Activated CD4-positive, alpha-beta memory T cell treated with anti-CD3 and anti-CD28 coated beads for 36 hours (primary cell): ENCODE results near the gene NVL. TPM values are rescaled to one million over a fixed set of nuclear protein-coding genes. Genes with fewer than 3 reads are reported as not detected.
A peak's percentile ranks its signal among the peaks of the same experiment; 100 is the strongest.
"Not testable (repeated sequence)": the region's sequence is repeated elsewhere in the genome, so short reads cannot be mapped to it uniquely, and the experiment has no call there.

Source experiments
- CTCF ChIA-PET: fragments of 350-600 bp; sonication (Branson Sonifier 250); formaldehyde crosslinking; loops from one replicate; lab custom pipeline; 2021; ENCODE audit warnings: antibody characterized with exemption, inconsistent platforms; lab: Charles Lee
- POLR2A ChIA-PET: fragments of 350-600 bp; sonication (Branson Sonifier 250); formaldehyde crosslinking; loops from one replicate; lab custom pipeline; 2021; ENCODE audit warnings: antibody characterized with exemption; lab: Charles Lee
- DNase-seq: peaks from one replicate; pipeline ENCODE4 v3.0.0-alpha.2; 2020
- H3K27ac Mint-ChIP-seq: one replicate; pipeline ENCODE4 v1.8.0; 2021; ENCODE audit warnings: mixed read lengths
- H3K27me3 Mint-ChIP-seq: one replicate; pipeline ENCODE4 v1.8.0; 2021; ENCODE audit warnings: mixed read lengths
- H3K36me3 Mint-ChIP-seq: one replicate; pipeline ENCODE4 v1.8.0; 2021; ENCODE audit warnings: mixed read lengths
- H3K4me1 Mint-ChIP-seq: one replicate; pipeline ENCODE4 v1.8.0; 2021; ENCODE audit warnings: low read depth, mixed read lengths
- H3K4me3 Mint-ChIP-seq: one replicate; pipeline ENCODE4 v1.8.0; 2021; ENCODE audit warnings: mild to moderate bottlenecking, mixed read lengths
- H3K9me3 Mint-ChIP-seq: one replicate; pipeline ENCODE4 v1.8.0; 2021; ENCODE audit warnings: mixed read lengths
- intact Hi-C: fragments of 100-400 bp; cut with micrococcal nuclease; formaldehyde crosslinking; loops from one replicate; pipeline ENCODE4 v1.15.1; 2023
- total RNA-seq, 2 experiments: library from RNA; stranded (reverse); gene quantifications; one replicate each; pipeline ENCODE4 v1.2.3, GENCODE V29; 2021

Gene NVL
- total RNA-seq, 2 experiments from 2014 or later, result 32.5 to 38.0 TPM

GRCh38 chr1:224333939-224334786 lies 4.2 kb upstream of the NVL start:
- H3K27ac Mint-ChIP-seq, result peak overlapping the region; percentile 77
- H3K9me3 Mint-ChIP-seq, result no peaks in the 10 kb centered on the region
- ChIA-PET POLR2A (interaction anchor here (0.5 to 1.5 kb wide), 3 partner anchors 33 to 142 kb away, joined by 3 to 5 read pairs (median 4); no protein-coding TSS in a partner anchor), CTCF (interaction anchor here (0.6 to 4.1 kb wide), 19 partner anchors 10 to 1700 kb away, joined by 3 to 22 read pairs (median 3); partner anchors contain the start of genes CNIH4, DEGS1 and FBXO28)
- no peaks in the 10 kb centered on the region for H3K36me3 Mint-ChIP-seq
- no peak for DNase-seq
- H3K4me3 Mint-ChIP-seq, result peak overlapping the region; percentile 0
- H3K4me1 Mint-ChIP-seq, result peaks cover 26% of the 10 kb centered on the region
- no peaks in the 10 kb centered on the region for H3K27me3 Mint-ChIP-seq
- intact Hi-C loops, result loop anchor here (1.0 to 10.0 kb wide), 8 partner anchors 51 to 633 kb away; partner anchors contain the start of genes DEGS1 and TP53BP2

GRCh38 chr1:224333309-224333926 lies 3.4 kb upstream of the NVL start:
- intact Hi-C loops, result loop anchor here (1.0 to 10.0 kb wide), 8 partner anchors 51 to 633 kb away; partner anchors contain the start of genes DEGS1 and TP53BP2
- DNase-seq, result no peak
- ChIA-PET POLR2A (interaction anchor here (0.7 to 1.5 kb wide), 3 partner anchors 99 to 220 kb away, joined by 3 to 4 read pairs (median 3); partner anchors contain the start of gene FBXO28), CTCF (interaction anchor here (0.7 to 4.1 kb wide), 17 partner anchors 13 to 218 kb away, joined by 3 to 22 read pairs (median 4); partner anchors contain the start of genes CNIH4, DEGS1 and FBXO28)
- H3K4me1 Mint-ChIP-seq, result peaks cover 31% of the 10 kb centered on the region
- no peaks in the 10 kb centered on the region for H3K27me3 Mint-ChIP-seq
- H3K4me3 Mint-ChIP-seq, result peak overlapping the region; percentile 0
- no peaks in the 10 kb centered on the region for H3K9me3 Mint-ChIP-seq
- no peaks in the 10 kb centered on the region for H3K36me3 Mint-ChIP-seq
- H3K27ac Mint-ChIP-seq, result peak overlapping the region; percentile 77

- Mint-ChIP-seq H3K4me3 (no peak overlapping the region), H3K4me1 (peaks cover 42% of the 10 kb centered on the region), H3K36me3 (no peaks in the 10 kb centered on the region), H3K27ac (no peak overlapping the region), H3K9me3 (no peaks in the 10 kb centered on the region), H3K27me3 (no peaks in the 10 kb centered on the region)
- ChIA-PET CTCF (interaction anchor here (4.1 kb wide), 1 partner anchor 217 kb away, joined by 22 read pairs; the partner anchor contains the start of gene FBXO28), POLR2A (no interaction called here)
- no peak for DNase-seq
- intact Hi-C loops, result loop anchor here (2.0 to 10.0 kb wide), 7 partner anchors 53 to 631 kb away; partner anchors contain the start of genes DEGS1 and TP53BP2
These were observed 1.9 kb upstream of the NVL start for GRCh38 chr1:224331824-224332223.

GRCh38 chr1:224331326-224331725 lies 1.4 kb upstream of the NVL start:
- CTCF ChIA-PET, result interaction anchor here (4.1 kb wide), 1 partner anchor 216 kb away, joined by 22 read pairs; the partner anchor contains the start of gene FBXO28
- no peaks in the 10 kb centered on the region for H3K36me3 Mint-ChIP-seq
- intact Hi-C loops, result loop anchor here (5.0 to 10.0 kb wide), 4 partner anchors 53 to 484 kb away; partner anchors contain the start of gene TP53BP2
- POLR2A ChIA-PET, result no interaction called here
- H3K4me3 Mint-ChIP-seq, result no peak overlapping the region
- H3K9me3 Mint-ChIP-seq, result no peaks in the 10 kb centered on the region
- no peak overlapping the region for H3K27ac Mint-ChIP-seq
- H3K27me3 Mint-ChIP-seq, result no peaks in the 10 kb centered on the region
- peaks cover 42% of the 10 kb centered on the region for H3K4me1 Mint-ChIP-seq
- no peak for DNase-seq

- no peak for DNase-seq
- H3K4me3 Mint-ChIP-seq, result peak overlapping the region; percentile 94
- H3K4me1 Mint-ChIP-seq, result peaks cover 41% of the 10 kb centered on the region
- intact Hi-C loops, result no loop called here
- ChIA-PET POLR2A (interaction anchor here (0.6 to 1.0 kb wide), 4 partner anchors 22 to 161 kb away, joined by 3 to 6 read pairs (median 4); no protein-coding TSS in a partner anchor), CTCF (interaction anchor here (0.6 to 2.1 kb wide), 6 partner anchors 9 to 213 kb away, joined by 3 to 14 read pairs (median 4); no protein-coding TSS in a partner anchor)
- H3K9me3 Mint-ChIP-seq, result no peaks in the 10 kb centered on the region
- H3K27me3 Mint-ChIP-seq, result no peaks in the 10 kb centered on the region
- H3K36me3 Mint-ChIP-seq, result peaks cover 4% of the 10 kb centered on the region
- H3K27ac Mint-ChIP-seq, result peak overlapping the region; percentile 97
These were observed 509 bp downstream of the NVL start for GRCh38 chr1:224329484-224329841.

GRCh38 chr1:224328644-224329043 lies 1.3 kb downstream of the NVL start:
- peaks cover 33% of the 10 kb centered on the region for H3K4me1 Mint-ChIP-seq
- POLR2A ChIA-PET, result no interaction called here
- H3K36me3 Mint-ChIP-seq, result peaks cover 4% of the 10 kb centered on the region
- H3K4me3 Mint-ChIP-seq, result peak overlapping the region; percentile 49
- CTCF ChIA-PET, result interaction anchor here (2.1 kb wide), 1 partner anchor 212 kb away, joined by 14 read pairs; no protein-coding TSS in a partner anchor
- H3K27ac Mint-ChIP-seq, result no peak overlapping the region
- intact Hi-C loops, result no loop called here
- DNase-seq, result no peak
- no peaks in the 10 kb centered on the region for H3K27me3 Mint-ChIP-seq
- H3K9me3 Mint-ChIP-seq, result no peaks in the 10 kb centered on the region

- Mint-ChIP-seq H3K4me3 (no peak overlapping the region), H3K36me3 (peaks cover 8% of the 10 kb centered on the region), H3K9me3 (no peaks in the 10 kb centered on the region), H3K4me1 (peaks cover 40% of the 10 kb centered on the region), H3K27me3 (no peaks in the 10 kb centered on the region), H3K27ac (no peak overlapping the region)
- intact Hi-C loops, result no loop called here
- DNase-seq, result no peak
- CTCF ChIA-PET, result no interaction called here
- POLR2A ChIA-PET, result no interaction called here
These were observed 4.0 kb downstream of the NVL start for GRCh38 chr1:224325959-224326358.

GRCh38 chr1:224321706-224322105 lies 8.3 kb downstream of the NVL start:
- intact Hi-C loops, result no loop called here
- H3K36me3 Mint-ChIP-seq, result peaks cover 8% of the 10 kb centered on the region
- no peak for DNase-seq
- H3K27me3 Mint-ChIP-seq, result no peaks in the 10 kb centered on the region
- H3K4me1 Mint-ChIP-seq, result peaks cover 24% of the 10 kb centered on the region
- H3K4me3 Mint-ChIP-seq, result no peak overlapping the region
- ChIA-PET POLR2A (no interaction called here), CTCF (no interaction called here)
- H3K27ac Mint-ChIP-seq, result no peak overlapping the region
- no peaks in the 10 kb centered on the region for H3K9me3 Mint-ChIP-seq

GRCh38 chr1:224317383-224318045 lies 12.5 kb downstream of the NVL start:
- Mint-ChIP-seq H3K4me1 (peaks cover 15% of the 10 kb centered on the region), H3K27ac (no peak overlapping the region), H3K36me3 (peaks cover 3% of the 10 kb centered on the region), H3K4me3 (no peak overlapping the region), H3K27me3 (no peaks in the 10 kb centered on the region), H3K9me3 (no peaks in the 10 kb centered on the region)
- intact Hi-C loops, result no loop called here
- CTCF ChIA-PET, result interaction anchor here (1.1 kb wide), 1 partner anchor 165 kb away, joined by 3 read pairs; no protein-coding TSS in a partner anchor
- no peak for DNase-seq
- POLR2A ChIA-PET, result interaction anchor here (0.6 kb wide), 1 partner anchor 532 kb away, joined by 4 read pairs; no protein-coding TSS in a partner anchor

- peaks cover 18% of the 10 kb centered on the region for H3K36me3 Mint-ChIP-seq
- no peaks in the 10 kb centered on the region for H3K27me3 Mint-ChIP-seq
- DNase-seq, result no peak
- no peak overlapping the region for H3K4me3 Mint-ChIP-seq
- CTCF ChIA-PET, result no interaction called here
- intact Hi-C loops, result no loop called here
- H3K9me3 Mint-ChIP-seq, result no peaks in the 10 kb centered on the region
- H3K4me1 Mint-ChIP-seq, result no peaks in the 10 kb centered on the region
- POLR2A ChIA-PET, result no interaction called here
- H3K27ac Mint-ChIP-seq, result no peak overlapping the region
These were observed 17.9 kb downstream of the NVL start for GRCh38 chr1:224312025-224312424.

- H3K4me1 Mint-ChIP-seq, POLR2A ChIA-PET, intact Hi-C loops, DNase-seq, H3K27me3 Mint-ChIP-seq, H3K9me3 Mint-ChIP-seq, H3K27ac Mint-ChIP-seq, H3K4me3 Mint-ChIP-seq: not testable (repeated sequence)
- CTCF ChIA-PET, result interaction anchor here (1.7 kb wide), 1 partner anchor 146 kb away, joined by 4 read pairs; no protein-coding TSS in a partner anchor
- H3K36me3 Mint-ChIP-seq, result peaks cover 21% of the 10 kb centered on the region
These were observed 18.5 kb downstream of the NVL start for GRCh38 chr1:224311503-224311902.
